Dermis microvascular lymphatic vessel endothelial cell (primary cell): ENCODE measurements around the gene PRPH. TPM values are rescaled to one million over a fixed set of nuclear protein-coding genes. Genes with fewer than 3 reads are reported as not detected.
"Not testable (repeated sequence)": the region's sequence is repeated elsewhere in the genome, so short reads cannot be mapped to it uniquely, and the experiment has no call there.

Source experiments
- DNase-seq, 2 donors: peaks; one replicate each; pipeline versions ENCODE4 v3.0.0 to v3.0.0-alpha.2; 2010; ENCODE audit warnings: low read depth in 2 of 2
- total RNA-seq: library from RNA; depleted of rRNA; stranded (reverse); fragments of >200 nt; gene quantifications from 2 replicates; pipeline ENCODE4 v1.2.1, GENCODE V29; 2014

PRPH gene
- total RNA-seq, 1 donor from 2014 or later, result not detected

- no peak for DNase-seq
Measured at GRCh38 chr12:49332891-49333371, 38.0 kb downstream of the PRPH start.

DNA sequence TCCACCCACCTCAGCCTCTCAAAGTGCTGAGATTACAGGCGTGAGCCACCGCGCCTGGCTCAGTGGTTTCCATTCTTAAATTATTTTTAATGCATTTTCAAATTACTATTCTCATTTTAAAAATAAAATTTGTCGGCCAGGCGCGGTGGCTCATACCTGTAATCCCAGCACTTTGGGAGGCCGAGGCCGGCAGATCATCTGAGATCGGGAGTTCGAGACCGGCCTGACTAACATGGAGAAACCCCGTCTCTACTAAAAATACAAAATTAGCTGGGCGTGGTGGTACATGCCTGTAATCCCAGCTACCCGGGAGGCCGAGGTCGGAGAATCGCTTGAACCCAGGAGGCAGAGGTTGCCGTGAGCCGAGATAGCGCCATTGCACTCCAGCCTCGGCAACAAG is 38.8 kb downstream of the PRPH start:
- DNase-seq, result not testable (repeated sequence)

- no peak for DNase-seq
Measured at GRCh38 chr12:49334226-49334625, 39.3 kb downstream of the PRPH start.

GRCh38 chr12:49334681-49335080 is 39.7 kb downstream of the PRPH start:
- no peak for DNase-seq

GRCh38 chr12:49335118-49335954 is 40.4 kb downstream of the PRPH start:
- DNase-seq, result no peak

DNA sequence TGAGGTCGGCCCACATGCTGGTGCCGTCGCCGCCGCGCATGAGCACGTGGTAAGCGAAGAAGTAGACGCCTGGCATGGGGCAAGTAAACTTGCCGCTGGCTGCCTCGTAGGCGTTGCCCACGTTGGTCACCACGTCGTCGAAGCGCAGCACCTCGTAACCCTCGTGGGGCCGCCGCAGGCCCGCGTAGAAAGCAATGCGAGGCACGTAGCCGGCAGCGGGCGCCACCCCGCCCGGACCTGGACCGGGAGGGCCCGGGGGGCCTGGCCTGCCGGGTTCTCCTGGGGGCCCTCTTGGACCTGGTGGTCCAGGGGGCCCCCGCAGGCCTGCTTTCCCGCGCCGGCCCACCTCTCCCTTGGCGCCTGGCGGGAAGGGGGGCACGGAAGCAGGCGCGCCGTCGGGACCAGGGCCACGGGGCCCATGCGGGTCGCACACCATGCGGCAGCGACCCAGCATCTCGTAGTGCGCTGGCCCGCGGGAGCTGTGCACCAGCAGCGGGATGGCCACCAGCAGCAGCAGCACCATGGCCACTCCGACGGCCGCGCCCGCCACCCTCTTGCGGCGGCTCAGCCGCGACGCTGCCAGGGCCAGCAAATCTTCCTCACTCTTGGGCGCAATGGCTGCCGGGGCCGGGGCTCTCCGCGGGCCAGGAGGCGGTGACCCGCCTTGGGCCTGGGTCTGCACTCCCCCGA is 41.2 kb downstream of the PRPH start:
- no peak for DNase-seq

- DNase-seq, result peak in 1 of 2 donors; percentile 65
Measured at GRCh38 chr12:49336645-49337584, 42.0 kb downstream of the PRPH start, which contains the start of gene C1QL4. Gene C1QL4, minus strand, starts transcription at chr12:49337188. Its CDS starts 711 bp downstream, at chr12:49336477.

DNA sequence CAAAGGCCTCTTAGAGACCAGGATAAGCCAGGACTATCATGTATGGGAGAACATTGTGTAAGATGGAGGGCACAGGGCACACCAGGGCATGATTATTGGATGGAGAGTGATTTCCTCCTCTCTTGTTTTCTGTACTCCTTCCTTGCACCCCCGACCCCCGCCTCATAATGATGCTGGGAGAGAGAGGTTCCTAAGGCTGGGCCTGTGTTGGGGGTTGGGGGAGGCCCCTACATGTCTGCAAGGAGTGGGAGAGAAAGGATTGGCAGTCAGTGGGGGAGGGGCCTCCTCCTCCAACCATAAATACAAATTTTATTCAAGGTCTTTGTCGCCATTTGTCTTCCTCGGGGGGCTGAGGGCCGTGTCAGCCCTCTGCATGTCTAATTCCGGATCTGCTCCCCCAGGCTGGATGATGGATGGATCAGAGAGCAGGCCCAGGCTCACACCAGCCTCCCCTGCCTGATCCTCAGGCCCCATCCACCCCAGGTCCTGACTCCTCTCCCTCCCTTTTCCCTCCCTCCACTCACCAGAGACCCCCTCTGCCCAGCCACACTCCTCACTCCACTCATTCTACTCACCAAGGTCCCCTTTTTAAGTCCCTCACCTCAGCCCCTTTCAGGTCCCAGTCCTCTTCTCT is 44.0 kb downstream of the PRPH start:
- DNase-seq, result no peak

DNA sequence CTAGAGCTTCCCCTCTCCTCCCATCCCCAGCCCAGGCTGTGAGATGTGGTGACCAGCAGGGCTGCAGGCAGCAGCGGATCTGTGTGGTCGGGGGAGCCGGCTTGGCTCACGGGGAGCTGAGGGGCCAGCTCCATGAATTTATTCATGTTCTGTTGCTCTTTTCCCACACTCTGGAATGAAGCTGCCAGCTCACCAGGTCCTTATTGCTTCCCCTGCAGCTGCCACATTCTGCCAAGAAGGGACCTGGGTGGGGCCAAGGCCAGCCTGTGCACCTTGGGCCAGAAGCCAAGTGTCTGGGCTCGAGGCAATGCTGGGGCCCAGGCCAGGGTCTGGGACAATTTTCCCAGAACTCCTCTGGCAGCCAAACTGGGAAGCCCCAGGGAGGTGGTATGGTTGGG is 44.5 kb downstream of the PRPH start:
- DNase-seq, result no peak

DNA sequence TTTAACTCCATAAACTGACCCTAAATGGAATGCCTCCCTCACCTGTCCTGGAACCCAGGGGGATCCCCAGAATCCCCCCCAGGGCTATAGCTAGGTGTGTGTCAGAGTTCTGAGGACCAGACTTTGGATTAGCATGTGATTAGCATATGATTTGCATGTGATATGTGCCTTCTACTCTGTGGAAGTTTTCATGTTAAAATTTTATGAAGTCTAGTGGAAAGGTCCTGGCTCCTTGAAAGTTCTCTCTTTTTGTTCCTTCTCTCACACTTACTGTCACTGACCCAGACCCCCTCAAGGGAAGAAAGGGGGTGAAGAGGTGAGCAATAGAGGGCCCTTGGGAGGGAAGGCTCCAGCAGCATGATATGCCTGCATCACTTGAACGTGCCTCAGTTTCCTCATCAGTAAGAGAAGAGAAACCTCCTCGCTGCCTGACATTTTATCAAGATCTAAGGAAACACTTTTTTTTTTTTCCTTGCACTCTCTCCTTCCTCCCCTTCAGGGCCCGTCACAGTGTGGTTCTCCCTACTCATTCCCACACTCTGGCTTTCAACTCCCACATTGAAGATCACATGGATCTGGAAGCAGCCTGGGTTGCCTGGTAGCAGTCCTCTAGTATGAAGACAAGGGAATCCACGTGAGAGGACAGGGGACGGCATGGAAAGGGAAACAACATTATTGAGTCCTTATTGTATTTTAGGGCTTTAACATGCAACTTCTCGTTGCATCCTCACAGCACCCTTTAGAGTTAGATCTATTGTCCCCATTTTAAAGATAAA is 45.3 kb downstream of the PRPH start:
- no peak for DNase-seq

- no peak for DNase-seq
Measured at GRCh38 chr12:49340971-49341776, 46.2 kb downstream of the PRPH start.

DNA sequence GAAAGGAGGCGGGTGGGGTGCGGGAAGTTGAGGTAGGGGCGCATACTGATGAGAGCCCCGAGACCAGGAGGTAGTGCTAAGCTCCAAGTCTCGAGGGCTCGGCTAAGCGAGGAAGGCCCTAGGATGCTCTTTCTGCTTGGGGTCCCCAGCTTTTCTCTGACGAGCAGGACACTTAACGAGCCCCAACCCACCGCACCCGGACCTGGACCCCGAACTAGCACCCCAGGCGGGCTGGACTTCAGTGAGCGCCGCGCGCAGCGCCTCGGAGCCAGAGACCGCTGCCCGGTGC is 46.8 kb downstream of the PRPH start:
- no peak for DNase-seq

- DNase-seq, result peak; percentile 38 to 80
Measured at GRCh38 chr12:49342066-49342913, 47.3 kb downstream of the PRPH start.

- DNase-seq, result no peak
Measured at GRCh38 chr12:49342914-49343731, 48.2 kb downstream of the PRPH start.

GRCh38 chr12:49344486-49345050 is 49.6 kb downstream of the PRPH start:
- no peak for DNase-seq

- DNase-seq, result no peak
Measured at GRCh38 chr12:49345051-49345824, 50.3 kb downstream of the PRPH start.
